KOPT-K1 (cell line): ENCODE measurements around the gene HSD17B2.

Experiments used
- H3K27ac ChIP-seq: fragments of 200-600 bp; sonication (generic); 2 replicates; pipeline ENCODE4 v1.5.1; 2016; ENCODE audit warnings: antibody characterized with exemption, mild to moderate bottlenecking, low read depth, low read length; ENCODE audit not compliant: poor library complexity, severe bottlenecking
- H3K36me3 ChIP-seq: fragments of 200-600 bp; sonication (generic); 2 replicates; pipeline ENCODE4 v1.5.1; 2017; ENCODE audit warnings: antibody characterized with exemption, mild to moderate bottlenecking, low read length, moderate library complexity; ENCODE audit not compliant: insufficient read depth
- H3K9me3 ChIP-seq: fragments of 200-600 bp; sonication (generic); 2 replicates; pipeline ENCODE4 v1.5.1; 2017; ENCODE audit warnings: antibody characterized with exemption, low read length, mild to moderate bottlenecking; ENCODE audit not compliant: insufficient read depth, poor library complexity, severe bottlenecking

Gene HSD17B2

DNA sequence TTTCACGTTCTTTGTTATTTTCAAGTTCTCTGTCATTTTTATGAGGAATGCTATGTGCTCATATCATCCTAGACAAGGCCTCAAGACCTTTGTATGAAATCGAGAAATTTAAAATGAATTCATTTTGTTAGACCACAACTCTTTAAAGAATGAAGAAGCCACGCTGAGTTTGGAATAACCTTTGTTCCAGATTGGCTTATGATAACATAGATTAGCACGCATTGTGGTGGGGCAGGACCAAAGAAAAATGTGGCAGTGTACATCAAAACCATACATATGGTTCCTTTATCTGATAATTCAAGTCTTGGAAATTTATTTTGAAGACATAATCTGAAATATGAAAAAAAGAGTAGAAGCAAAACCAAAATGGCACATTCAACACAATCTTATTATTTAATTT lies 2.2 kb downstream of the HSD17B2 start:
- Histone ChIP-seq H3K9me3 (no peaks in the 10 kb centered on the region), H3K27ac (no peak overlapping the region), H3K36me3 (no peaks in the 10 kb centered on the region)

DNA sequence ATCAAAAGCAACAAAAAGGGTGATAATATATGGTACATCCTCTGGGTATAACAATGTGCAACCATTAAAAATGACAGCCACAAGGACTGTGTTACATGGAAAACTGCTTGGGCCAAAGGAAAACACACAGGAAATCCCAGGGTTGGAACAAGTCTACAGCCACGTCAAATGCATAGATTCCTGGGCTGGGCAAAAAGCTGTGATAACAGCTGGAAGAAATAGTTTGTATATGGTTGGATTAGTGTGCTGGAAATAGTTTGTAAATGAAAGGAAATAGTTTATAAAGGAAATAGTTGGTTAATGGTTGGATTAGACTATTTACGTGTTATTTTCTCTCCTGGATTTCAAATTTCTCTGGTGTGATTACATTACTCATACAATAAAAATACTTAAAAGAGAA lies 2.6 kb downstream of the HSD17B2 start:
- Histone ChIP-seq H3K9me3 (no peaks in the 10 kb centered on the region), H3K36me3 (no peaks in the 10 kb centered on the region), H3K27ac (no peak overlapping the region)

DNA sequence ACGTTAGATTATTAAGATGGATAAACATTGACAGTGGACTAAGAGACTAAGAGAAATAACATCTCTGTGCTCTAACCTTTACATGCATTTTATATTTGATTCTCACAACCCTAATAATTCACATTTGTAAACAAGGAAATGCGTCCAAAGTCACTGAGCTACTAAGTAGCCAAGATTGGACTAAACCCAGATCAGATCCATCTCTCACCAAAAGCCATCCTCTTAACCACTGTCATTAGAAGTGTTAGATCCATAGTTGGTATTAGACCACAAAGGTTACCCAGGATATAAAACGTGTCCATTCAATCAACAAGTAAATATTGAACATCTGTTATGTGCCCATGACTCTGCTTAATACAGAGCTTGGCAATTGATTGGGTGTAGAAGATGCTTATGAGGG lies 5.2 kb downstream of the HSD17B2 start:
- H3K9me3 ChIP-seq, result no peaks in the 10 kb centered on the region
- no peak overlapping the region for H3K27ac ChIP-seq
- H3K36me3 ChIP-seq, result no peaks in the 10 kb centered on the region

DNA sequence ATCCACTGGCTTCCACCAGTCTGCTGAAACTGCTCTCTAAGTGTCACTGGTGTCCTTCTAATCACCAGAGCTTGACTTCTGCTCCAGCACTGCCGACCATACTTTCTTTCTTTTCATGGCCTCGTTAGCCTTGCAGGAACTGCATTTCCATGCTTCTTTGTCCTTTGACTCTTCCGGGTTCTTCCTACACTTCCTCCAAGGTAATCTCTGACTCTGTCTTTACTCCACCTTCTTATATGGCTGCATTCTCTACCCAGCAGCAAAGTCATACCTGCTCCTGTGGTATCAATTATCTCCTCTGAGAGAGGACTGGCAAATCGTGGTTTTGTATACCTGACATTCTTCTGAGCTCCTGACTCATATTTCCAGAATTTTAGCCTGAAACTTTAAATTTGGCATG lies 6.5 kb downstream of the HSD17B2 start:
- Histone ChIP-seq H3K27ac (no peak overlapping the region), H3K36me3 (no peaks in the 10 kb centered on the region)

DNA sequence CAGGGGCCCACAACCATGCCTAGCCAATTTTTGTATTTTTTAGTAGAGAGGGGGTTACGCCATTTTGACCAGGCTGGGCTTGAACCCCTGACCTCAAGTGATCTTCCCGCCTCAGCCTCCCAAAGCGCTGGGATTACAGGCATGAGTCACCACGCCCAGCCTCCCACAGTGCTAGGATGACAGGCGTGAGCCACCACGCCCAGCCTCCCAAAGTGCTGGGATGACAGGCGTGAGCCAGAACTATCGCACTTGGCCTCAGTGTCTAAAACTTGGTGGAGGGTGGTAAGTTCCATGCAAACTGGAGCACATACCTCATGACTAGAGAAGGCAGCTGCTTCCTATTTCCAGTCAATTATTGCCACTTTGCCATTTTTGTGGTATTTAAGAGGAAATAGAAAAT lies 7.1 kb downstream of the HSD17B2 start:
- Histone ChIP-seq H3K27ac (no peak overlapping the region), H3K9me3 (no peaks in the 10 kb centered on the region), H3K36me3 (no peaks in the 10 kb centered on the region)

More for the DNA sequence above, 6.5 kb downstream of the HSD17B2 start:
- no peaks in the 10 kb centered on the region for H3K9me3 ChIP-seq

DNA sequence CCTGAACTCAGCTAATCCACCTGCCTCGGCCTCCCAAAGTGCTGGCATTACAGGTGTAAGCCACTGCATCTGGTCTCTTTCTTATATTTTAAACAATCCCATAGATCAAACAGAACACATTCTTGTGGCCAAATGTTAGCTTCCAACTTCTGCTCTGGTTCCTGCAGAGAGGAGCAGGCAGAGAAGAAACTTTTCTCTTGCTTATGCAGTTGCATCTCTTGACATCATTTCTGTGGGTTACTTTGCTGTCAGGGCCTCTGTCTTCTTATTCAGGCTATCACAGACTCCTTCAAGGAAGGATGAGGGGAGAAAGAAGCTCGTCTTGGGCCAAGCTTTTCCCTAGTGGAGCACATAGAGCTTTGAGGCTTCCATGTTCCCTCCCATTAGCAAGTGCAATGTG lies 7.8 kb downstream of the HSD17B2 start:
- no peaks in the 10 kb centered on the region for H3K36me3 ChIP-seq
- no peaks in the 10 kb centered on the region for H3K9me3 ChIP-seq
- H3K27ac ChIP-seq, result no peak overlapping the region

DNA sequence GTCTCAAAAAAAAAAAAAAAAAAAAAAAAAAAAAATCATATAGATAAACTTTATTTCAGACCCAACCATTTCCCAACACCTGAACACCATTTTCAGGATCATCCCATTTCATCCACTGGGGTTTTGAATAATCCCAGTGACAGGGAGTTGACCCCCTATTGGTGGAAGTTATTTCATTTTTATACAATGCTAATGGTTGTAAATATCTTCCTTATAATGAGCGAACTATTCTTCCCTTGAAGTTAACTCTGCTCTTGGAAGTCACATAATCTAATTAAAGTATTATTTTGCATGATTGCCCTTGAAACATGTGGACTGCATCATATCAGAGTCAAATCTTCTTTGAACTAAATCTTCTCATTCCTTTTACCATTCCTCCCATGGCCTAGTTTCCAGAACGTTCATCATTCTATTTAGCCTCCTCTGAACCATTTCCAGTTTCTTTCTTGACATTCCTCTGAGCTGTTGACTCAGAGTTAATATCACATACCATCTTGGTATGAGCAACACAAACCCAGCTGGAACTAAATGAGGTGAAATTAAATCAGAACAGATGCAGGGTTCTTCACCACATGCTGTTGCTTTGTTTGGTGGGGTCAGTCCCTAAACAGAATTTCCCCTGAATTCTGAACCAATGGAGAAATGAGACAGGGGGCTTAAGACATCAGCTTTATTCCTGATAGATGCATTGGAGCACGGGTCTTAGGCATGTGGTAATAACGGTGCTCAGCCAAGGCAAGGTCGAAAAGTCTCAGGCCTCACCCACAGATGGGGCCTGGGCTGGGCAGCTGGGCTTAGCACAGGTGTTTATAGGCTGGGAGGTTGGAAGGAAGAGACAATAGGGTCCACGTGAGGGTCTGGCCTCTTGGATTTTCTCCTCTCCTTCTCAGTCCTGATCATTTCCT lies 8.9 kb downstream of the HSD17B2 start:
- H3K27ac ChIP-seq, result no peak overlapping the region
- H3K36me3 ChIP-seq, result no peaks in the 10 kb centered on the region
- no peaks in the 10 kb centered on the region for H3K9me3 ChIP-seq

DNA sequence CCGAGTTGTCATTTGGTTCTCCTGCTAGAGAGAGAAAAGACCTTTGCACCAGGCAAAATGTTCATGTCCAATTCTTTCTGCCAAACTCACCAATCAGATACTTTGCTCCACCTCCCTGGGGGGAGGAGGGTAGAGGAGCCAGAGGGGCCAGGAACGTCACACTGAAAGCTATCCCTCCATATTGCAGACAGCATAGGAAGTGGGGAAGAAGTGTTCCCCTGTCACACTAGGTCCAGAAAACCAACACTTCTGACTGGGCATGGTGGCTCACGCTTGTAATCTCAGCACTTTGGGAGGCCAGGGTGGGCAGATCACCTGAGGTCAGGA lies 9.5 kb downstream of the HSD17B2 start:
- Histone ChIP-seq H3K27ac (no peak overlapping the region), H3K36me3 (no peaks in the 10 kb centered on the region), H3K9me3 (no peaks in the 10 kb centered on the region)

DNA sequence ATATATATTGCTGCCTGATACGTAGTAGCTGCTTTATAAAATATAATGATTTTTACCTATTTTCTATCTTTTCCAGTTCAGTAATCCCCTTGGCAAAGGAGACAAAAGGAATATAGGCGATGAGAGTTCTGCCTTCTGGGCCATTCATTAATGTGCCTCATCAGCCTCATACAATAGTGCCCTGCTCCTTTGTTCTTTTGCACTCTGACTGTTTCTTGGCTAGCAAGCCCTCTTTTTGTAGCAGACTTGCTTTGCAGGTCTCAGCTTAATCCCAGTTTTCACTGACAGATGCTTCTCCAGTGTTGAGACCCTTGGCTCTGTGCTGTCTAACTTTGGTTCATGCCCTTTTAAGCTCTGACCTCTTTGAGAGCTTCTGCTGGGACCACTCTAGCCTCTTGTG lies 10.4 kb downstream of the HSD17B2 start:
- Histone ChIP-seq H3K27ac (no peak overlapping the region), H3K9me3 (no peaks in the 10 kb centered on the region), H3K36me3 (no peaks in the 10 kb centered on the region)

DNA sequence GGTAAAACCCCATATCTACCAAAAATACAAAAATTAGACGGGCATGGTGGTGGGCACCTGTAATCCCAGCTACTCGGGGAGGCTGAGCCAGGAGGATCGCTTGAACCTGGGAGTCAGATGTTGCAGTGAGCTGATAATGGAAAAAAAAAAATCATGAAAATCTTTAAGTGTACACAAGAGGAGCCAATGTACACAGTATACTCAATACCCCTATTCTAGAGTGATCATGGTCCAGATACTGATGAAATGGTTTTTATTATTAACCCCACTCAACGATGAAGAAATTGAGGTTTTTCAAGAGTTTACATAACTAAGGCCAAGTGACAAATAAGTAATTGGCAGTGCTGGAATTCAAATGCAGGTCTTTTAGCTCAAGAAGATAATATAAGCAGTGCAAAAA lies 11.5 kb downstream of the HSD17B2 start:
- H3K27ac ChIP-seq, result no peak overlapping the region
- H3K9me3 ChIP-seq, result no peaks in the 10 kb centered on the region
- no peaks in the 10 kb centered on the region for H3K36me3 ChIP-seq

DNA sequence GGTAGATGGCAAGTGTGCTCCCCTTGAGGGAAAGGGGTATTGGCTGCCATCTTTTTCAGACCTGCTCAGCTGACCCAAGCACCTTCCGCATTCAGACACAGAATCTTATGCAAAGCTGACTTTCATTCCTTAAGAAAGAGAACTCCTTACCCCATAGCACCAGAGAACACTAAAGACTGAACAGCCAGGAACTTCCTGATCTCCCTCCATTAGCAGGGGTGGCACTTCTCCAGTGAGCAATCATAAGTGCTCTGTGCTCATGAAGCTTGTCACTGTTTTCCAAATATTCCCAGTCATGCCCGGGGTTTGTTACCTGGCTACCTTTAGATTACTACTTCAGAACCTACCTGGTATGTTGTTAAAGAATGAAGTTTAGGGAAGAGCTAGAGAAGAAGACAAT lies 11.9 kb downstream of the HSD17B2 start:
- H3K9me3 ChIP-seq, result no peaks in the 10 kb centered on the region
- no peak overlapping the region for H3K27ac ChIP-seq
- no peaks in the 10 kb centered on the region for H3K36me3 ChIP-seq

DNA sequence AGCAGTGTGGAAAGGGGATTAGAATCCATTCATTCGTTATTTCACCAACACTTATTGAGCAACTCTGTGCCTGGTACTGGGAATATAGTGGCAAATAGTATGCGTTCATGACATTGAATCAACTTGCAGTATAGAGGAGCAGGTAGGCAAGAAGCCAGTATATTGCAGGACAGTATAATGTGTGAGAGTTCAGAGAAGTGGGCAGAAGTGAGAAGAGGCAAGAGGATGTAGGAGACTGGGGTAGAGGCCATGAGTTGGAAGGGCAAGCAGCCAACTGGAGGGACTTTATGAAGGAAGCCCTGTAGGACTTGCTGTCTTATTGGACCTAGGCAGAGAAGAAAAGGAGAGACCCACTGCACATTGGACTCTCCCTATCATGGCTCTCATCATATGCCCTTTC lies 12.3 kb downstream of the HSD17B2 start:
- Histone ChIP-seq H3K9me3 (no peaks in the 10 kb centered on the region), H3K27ac (no peak overlapping the region), H3K36me3 (no peaks in the 10 kb centered on the region)

DNA sequence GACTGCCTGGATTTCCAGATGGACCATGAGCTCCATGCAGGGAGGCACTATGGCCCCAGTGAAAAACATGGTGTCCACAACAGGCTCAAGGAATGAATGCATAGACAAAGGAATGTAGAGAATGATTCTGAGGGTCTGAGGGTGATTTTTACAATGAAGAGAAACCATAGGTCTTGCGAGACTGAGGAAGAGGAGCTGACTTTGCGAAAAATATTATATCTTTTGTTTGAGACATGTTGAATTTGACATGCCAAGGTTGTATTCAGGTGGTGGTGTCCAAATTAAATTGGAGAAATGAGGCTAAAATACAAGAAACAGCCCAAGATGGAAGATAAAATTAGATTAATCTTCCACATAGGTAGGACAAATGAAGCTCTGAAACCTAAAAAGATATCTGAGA lies 12.7 kb downstream of the HSD17B2 start:
- H3K27ac ChIP-seq, result no peak overlapping the region

DNA sequence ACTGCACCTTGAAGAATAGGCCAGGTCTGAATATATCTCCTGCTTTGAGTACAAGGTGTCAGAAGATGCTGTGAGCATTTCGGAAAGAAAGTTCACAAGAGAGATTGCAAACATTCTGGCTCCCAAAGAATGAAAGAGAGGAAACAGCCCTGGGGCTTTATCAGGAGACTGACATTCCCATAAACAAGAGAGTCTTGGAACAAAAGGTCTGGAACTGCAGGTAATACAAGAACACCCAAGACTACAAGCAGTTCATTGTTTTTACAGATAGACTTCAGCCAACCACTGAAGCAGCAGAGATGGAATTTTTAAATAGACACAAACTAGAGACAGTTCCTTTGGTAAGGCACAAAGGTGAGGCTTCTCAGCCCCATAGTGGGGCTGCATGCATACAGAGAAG lies 14.4 kb downstream of the HSD17B2 start:
- Histone ChIP-seq H3K27ac (no peak overlapping the region), H3K36me3 (no peaks in the 10 kb centered on the region), H3K9me3 (no peaks in the 10 kb centered on the region)

More for the DNA sequence above, 12.7 kb downstream of the HSD17B2 start:
- Histone ChIP-seq H3K36me3 (no peaks in the 10 kb centered on the region), H3K9me3 (no peaks in the 10 kb centered on the region)

DNA sequence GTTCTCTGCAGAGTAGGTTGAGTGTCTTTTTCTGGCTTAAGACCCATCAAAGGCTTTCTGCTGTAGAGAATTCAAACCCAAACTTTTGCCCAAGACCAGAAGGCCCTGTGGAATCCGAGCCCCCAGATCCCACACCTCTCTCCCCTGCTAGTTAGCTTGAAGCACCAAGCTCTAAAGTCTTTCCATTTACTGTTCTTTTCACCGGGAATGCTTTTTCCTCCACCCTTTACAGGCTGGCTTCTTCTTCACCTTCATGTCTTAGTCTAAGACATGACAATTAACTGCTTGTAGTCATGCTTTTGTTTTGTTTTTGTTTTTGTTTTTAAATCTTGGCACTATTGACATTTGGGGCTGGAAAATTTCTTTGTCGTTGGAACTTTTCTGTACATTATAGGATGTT lies 15.5 kb downstream of the HSD17B2 start:
- Histone ChIP-seq H3K27ac (no peak overlapping the region), H3K36me3 (no peaks in the 10 kb centered on the region), H3K9me3 (no peaks in the 10 kb centered on the region)

DNA sequence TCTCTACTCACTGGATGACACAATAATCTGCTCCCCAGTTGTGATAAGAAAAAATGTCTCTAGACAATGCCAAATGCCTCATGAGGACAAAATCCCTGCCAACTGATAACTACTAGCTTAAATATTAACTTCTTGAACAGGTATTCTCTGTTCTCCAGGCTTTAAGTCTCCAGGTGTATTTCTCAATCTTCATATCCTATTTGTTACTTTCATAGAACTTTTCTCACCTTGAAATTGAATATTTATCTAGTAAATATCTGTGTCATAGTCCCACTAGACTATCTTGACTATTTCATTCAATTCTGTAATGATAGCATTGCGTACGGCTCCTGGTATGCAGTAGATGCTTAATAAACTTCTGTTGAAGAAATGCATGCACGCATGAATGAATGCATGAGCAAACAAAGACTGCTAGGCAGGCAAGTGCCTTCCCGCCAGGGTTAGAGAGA lies 15.9 kb downstream of the HSD17B2 start:
- Histone ChIP-seq H3K27ac (no peak overlapping the region), H3K9me3 (no peaks in the 10 kb centered on the region), H3K36me3 (no peaks in the 10 kb centered on the region)
